ENCODE measurements around the gene ZMYM2. TPM values are rescaled to one million over a fixed set of nuclear protein-coding genes. Genes with fewer than 3 reads are reported as not detected.
A peak's percentile ranks its signal among the peaks of the same experiment; 100 is the strongest.

Gene ZMYM2
- total RNA-seq, 4 donors from 2014 or later: 54.7 to 175 (median 98.3) TPM

DNA sequence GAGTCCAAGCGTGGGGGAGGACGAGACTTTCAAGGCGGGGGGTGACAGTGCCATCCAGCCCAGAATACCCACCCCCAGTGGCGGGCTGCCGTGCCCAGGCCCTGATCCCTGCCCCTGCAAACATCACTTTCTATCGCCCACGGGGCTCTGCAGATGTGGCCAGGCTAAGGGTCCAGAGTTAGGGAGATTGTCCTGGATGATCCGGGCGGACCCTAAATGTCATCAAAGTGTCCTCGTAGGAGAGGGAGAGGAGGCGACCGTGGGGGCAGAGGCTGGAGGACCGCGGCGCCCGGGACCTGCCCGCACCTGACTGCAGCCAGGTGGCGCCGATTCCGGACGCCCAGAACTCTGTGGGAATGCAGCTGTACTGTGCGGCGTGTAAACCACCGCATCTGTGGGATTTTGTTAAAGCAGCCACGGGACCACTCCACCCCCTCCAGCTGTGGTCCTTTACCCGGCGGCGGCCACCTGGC lies 170.0 kb downstream of the ZMYM2 start:
- no peak for DNase-seq
- intact Hi-C loops (cut with DNase I; ENCODE audit: low total_unique reads): no loop called here
- peak overlapping the region; percentile 42 to 44 for H3K4me3 ChIP-seq
- no peaks in the 10 kb centered on the region for H3K36me3 ChIP-seq
- TF ChIP-seq POLR2A (IDR thresholded peaks at IDR 0.05): no peak
- TF ChIP-seq, protein P1, sequence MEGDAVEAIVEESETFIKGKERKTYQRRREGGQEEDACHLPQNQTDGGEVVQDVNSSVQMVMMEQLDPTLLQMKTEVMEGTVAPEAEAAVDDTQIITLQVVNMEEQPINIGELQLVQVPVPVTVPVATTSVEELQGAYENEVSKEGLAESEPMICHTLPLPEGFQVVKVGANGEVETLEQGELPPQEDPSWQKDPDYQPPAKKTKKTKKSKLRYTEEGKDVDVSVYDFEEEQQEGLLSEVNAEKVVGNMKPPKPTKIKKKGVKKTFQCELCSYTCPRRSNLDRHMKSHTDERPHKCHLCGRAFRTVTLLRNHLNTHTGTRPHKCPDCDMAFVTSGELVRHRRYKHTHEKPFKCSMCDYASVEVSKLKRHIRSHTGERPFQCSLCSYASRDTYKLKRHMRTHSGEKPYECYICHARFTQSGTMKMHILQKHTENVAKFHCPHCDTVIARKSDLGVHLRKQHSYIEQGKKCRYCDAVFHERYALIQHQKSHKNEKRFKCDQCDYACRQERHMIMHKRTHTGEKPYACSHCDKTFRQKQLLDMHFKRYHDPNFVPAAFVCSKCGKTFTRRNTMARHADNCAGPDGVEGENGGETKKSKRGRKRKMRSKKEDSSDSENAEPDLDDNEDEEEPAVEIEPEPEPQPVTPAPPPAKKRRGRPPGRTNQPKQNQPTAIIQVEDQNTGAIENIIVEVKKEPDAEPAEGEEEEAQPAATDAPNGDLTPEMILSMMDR (IDR thresholded peaks at IDR 0.05): peak in 1 of 4 experiments; percentile 33
- peaks cover 0 to 5% of the 10 kb centered on the region in 2 donors for H3K4me1 ChIP-seq
- no peaks in the 10 kb centered on the region for H3K27me3 ChIP-seq
- H3K27ac ChIP-seq: peak overlapping the region; percentile 71 to 75
- no peaks in the 10 kb centered on the region for H3K9me3 ChIP-seq

DNA sequence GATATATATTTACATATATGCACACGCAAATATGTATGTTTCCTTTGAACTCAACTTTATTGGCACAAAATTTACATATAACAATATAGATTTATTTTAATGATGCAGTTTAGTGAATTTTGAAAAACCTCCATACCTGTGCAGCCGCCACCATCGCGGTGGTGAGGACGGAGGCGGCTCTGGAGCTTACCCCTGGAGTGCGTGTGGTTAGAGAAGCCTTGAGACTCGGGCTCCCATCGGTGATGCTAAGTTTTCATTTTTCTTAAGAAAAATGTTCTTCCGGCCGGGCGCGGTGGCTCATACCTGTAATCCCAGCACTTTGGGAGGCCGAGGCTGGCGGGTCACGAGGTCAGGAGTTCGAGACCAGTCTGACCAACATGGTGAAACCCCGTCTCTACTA lies 170.5 kb downstream of the ZMYM2 start:
- Histone ChIP-seq H3K9me3 (no peaks in the 10 kb centered on the region), H3K27me3 (no peaks in the 10 kb centered on the region), H3K4me1 (peaks cover 0 to 5% of the 10 kb centered on the region in 2 donors), H3K36me3 (no peaks in the 10 kb centered on the region), H3K27ac (no peak overlapping the region), H3K4me3 (no peak overlapping the region)
- no peak for TF ChIP-seq POLR2A (IDR thresholded peaks at IDR 0.05)
- TF ChIP-seq, protein P1 (IDR thresholded peaks at IDR 0.05): no peak
- intact Hi-C loops (cut with DNase I; ENCODE audit: low total_unique reads): no loop called here
- DNase-seq: no peak

DNA sequence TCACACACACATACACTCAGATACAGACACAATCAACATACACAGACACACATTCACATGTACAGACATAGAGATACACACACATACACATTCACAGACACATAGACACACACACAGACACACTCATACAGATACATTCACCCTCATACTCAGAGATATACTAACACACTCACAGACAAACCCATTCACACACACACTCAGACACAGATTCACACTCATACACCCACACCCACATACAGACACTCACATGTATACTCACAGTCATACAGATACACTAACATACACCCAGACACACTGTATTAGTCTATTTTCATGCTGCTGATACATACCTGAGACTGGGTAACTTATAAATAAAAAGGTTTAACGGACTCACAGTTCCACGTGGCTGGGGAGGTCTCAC lies 171.5 kb downstream of the ZMYM2 start:
- H3K4me1 ChIP-seq: peaks cover 0 to 5% of the 10 kb centered on the region in 2 donors
- no peaks in the 10 kb centered on the region for H3K36me3 ChIP-seq
- no peaks in the 10 kb centered on the region for H3K9me3 ChIP-seq
- H3K27ac ChIP-seq: no peak overlapping the region
- TF ChIP-seq, protein P1 (IDR thresholded peaks at IDR 0.05): no peak
- no peak for TF ChIP-seq POLR2A (IDR thresholded peaks at IDR 0.05)
- H3K27me3 ChIP-seq: no peaks in the 10 kb centered on the region
- intact Hi-C loops (cut with DNase I; ENCODE audit: low total_unique reads): no loop called here
- no peak overlapping the region for H3K4me3 ChIP-seq
- no peak for DNase-seq

DNA sequence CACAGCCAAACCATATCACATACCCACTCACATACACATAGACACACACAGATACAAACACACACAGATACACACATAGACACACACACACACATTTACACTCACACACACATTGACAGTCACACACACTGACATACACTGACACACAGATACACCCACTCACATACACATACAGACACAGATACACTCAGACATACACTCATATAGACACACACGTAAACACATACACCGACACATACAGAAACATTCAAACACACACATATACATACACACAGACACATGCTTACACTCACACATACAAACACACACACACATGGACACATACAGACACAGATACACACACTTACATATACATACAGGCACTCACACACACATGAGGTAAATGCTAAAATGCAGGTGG lies 172.1 kb downstream of the ZMYM2 start:
- no peaks in the 10 kb centered on the region for H3K9me3 ChIP-seq
- no peak overlapping the region for H3K4me3 ChIP-seq
- peaks cover 0 to 6% of the 10 kb centered on the region in 2 donors for H3K27me3 ChIP-seq
- H3K36me3 ChIP-seq: no peaks in the 10 kb centered on the region
- no peak for DNase-seq
- intact Hi-C loops (cut with DNase I; ENCODE audit: low total_unique reads): no loop called here
- no peak overlapping the region for H3K27ac ChIP-seq
- H3K4me1 ChIP-seq: peaks cover 0 to 5% of the 10 kb centered on the region in 2 donors
- no peak for TF ChIP-seq POLR2A (IDR thresholded peaks at IDR 0.05)
- TF ChIP-seq, protein P1 (IDR thresholded peaks at IDR 0.05): no peak

DNA sequence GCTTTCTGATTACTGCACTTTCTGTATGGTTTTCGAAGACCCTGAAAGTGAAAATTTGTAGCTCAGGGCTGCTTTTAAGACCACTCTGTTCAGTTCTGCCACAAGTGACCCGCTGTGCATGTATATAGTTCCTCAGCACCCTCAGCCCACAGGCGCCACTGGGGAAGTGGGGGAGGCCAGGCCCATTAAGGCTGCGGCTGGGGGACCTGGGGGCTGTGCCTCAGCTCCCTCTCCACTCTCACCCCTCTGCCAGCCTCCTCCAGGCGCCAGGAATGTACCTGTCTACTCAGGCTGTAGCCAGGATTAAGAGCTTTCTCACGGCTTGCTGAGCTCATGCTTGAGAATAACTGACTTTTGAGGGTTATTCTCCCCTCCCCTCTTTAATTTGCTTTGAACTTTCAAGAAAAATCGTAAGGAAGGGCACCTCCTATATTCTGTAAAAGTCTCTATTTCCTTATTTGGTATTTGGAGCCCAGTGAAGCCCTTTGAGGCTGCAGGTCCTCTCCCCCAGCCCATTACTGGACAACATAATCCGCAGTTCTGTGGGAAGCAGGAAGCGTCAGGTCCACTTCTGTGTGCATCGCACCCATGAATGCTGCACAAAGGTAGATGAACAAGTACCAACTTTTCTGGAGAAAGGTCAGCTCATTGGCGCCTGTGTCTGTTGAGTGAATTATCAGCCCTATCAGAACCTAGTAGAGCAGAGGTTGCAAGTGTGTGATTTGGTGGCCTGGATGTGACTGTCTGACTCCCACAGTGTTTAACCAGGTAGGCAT lies 172.7 kb downstream of the ZMYM2 start:
- no peak overlapping the region for H3K4me3 ChIP-seq
- no peak for TF ChIP-seq POLR2A (IDR thresholded peaks at IDR 0.05)
- TF ChIP-seq, protein P1 (IDR thresholded peaks at IDR 0.05): no peak
- no peak overlapping the region for H3K27ac ChIP-seq
- no peaks in the 10 kb centered on the region for H3K36me3 ChIP-seq
- DNase-seq: no peak
- no peaks in the 10 kb centered on the region for H3K9me3 ChIP-seq
- H3K27me3 ChIP-seq: peaks cover 0 to 12% of the 10 kb centered on the region in 2 donors
- intact Hi-C loops (cut with DNase I; ENCODE audit: low total_unique reads): no loop called here
- H3K4me1 ChIP-seq: peaks cover 0 to 5% of the 10 kb centered on the region in 2 donors

Measured in uterus (tissue), 4 donors.